GM12892 (cell line): ENCODE results near the gene FAM200A.

Experiments used
- POLR2AphosphoS5 ChIP-seq: IDR thresholded peaks from 2 replicates; pipeline ENCODE4 v1.6.1; 2011; ENCODE audit warnings: low read depth, low read length, control low read depth
- TAF1 ChIP-seq: IDR thresholded peaks from 2 replicates; pipeline ENCODE4 v1.6.1; 2011; ENCODE audit warnings: low read depth, mild to moderate bottlenecking, control low read depth, low read length, borderline replicate concordance

DNA sequence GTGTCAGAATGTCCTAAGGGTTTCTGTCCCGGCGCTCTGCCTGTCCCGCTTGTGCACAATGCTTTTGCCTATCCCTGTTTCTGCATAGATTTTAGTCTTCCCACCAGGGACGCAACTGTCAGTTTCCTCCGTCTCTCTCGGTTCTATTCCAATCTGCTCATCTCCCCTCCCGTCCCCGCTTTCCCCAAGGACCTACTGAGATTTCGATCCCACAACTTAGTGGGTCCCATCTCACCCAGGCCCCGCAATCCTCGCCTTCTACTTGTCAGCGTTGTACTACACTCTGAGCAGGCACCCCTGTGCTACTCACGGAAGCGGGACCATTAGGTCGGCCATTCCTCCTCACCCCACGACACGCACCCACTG, 6.0 kb upstream of the FAM200A start:
- TF ChIP-seq POLR2AphosphoS5, result no peak
- TF ChIP-seq TAF1, result no peak
